ENCODE measurements around the gene ADD3.

The ADD3 gene

GRCh38 chr10:110009736-110010475 lies 2.1 kb downstream of the ADD3 start:
- in situ Hi-C loops (cut with HindIII; ENCODE audit: low sequenced_read_pairs), result loop anchor here (5.0 kb wide), 1 partner anchor 72 kb away; no protein-coding TSS in a partner anchor
- DNase-seq (ENCODE audit: low read depth, low spot score), result no peak
- TF ChIP-seq CTCF (IDR thresholded peaks at IDR 0.05; ENCODE audit: low read depth, low read length), result no peak
- H3K4me3 ChIP-seq (ENCODE audit: low read depth, low read length), result peak overlapping the region; percentile 6

- H3K4me3 ChIP-seq (ENCODE audit: low read depth, low read length), result no peak overlapping the region
- in situ Hi-C loops (cut with HindIII; ENCODE audit: low sequenced_read_pairs), result no loop called here
- TF ChIP-seq CTCF (IDR thresholded peaks at IDR 0.05; ENCODE audit: low read depth, low read length), result no peak
- DNase-seq (ENCODE audit: low read depth, low spot score), result no peak
These were observed 2.9 kb downstream of the ADD3 start for GRCh38 chr10:110010486-110011378.

GRCh38 chr10:110011681-110012080 lies 3.9 kb downstream of the ADD3 start:
- in situ Hi-C loops (cut with HindIII; ENCODE audit: low sequenced_read_pairs), result no loop called here
- TF ChIP-seq CTCF (IDR thresholded peaks at IDR 0.05; ENCODE audit: low read depth, low read length), result no peak
- DNase-seq (ENCODE audit: low read depth, low spot score), result no peak
- H3K4me3 ChIP-seq (ENCODE audit: low read depth, low read length), result no peak overlapping the region

DNA sequence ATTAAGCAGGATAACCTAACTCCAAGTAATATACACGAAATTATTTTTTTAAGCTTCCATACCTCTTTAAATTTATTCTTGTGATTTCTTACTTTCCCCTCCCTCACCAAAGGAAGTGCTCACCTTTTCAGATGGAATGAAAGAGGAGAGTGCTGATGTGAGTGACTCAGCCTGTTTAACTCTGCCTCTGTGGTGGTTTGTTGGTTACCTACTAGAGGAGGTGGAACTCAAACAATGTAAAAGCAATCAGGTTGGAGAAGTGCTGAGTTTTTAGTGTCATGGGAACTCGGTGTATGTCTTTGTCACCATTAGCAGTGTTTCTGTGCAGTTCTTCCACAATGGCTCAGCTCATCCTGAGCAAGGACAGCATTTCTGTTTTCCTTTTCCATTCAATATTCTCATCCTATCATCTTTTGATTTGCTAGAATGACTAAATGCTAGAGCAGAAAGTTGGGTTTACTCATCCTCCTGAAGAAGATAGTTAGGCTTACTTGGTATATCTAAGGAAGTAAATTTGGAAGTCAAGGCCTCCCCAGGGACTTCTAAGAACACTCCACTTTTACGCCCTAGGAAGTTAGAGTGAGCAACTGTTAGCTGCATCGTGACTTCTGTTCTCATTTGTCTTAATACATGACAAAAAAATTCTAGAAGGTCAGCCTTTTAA lies 6.0 kb downstream of the ADD3 start:
- TF ChIP-seq CTCF (IDR thresholded peaks at IDR 0.05; ENCODE audit: low read depth, low read length), result no peak
- DNase-seq (ENCODE audit: low read depth, low spot score), result no peak
- in situ Hi-C loops (cut with HindIII; ENCODE audit: low sequenced_read_pairs), result no loop called here
- H3K4me3 ChIP-seq (ENCODE audit: low read depth, low read length), result no peak overlapping the region

- H3K4me3 ChIP-seq (ENCODE audit: low read depth, low read length), result no peak overlapping the region
- peak; percentile 46 for DNase-seq (ENCODE audit: low read depth, low spot score)
- in situ Hi-C loops (cut with HindIII; ENCODE audit: low sequenced_read_pairs), result no loop called here
- TF ChIP-seq CTCF (IDR thresholded peaks at IDR 0.05; ENCODE audit: low read depth, low read length), result peak; percentile 45
These were observed 8.3 kb downstream of the ADD3 start for GRCh38 chr10:110016039-110016438.

GRCh38 chr10:110017052-110017451 lies 9.3 kb downstream of the ADD3 start:
- in situ Hi-C loops (cut with HindIII; ENCODE audit: low sequenced_read_pairs), result no loop called here
- H3K4me3 ChIP-seq (ENCODE audit: low read depth, low read length), result no peak overlapping the region
- DNase-seq (ENCODE audit: low read depth, low spot score), result no peak
- TF ChIP-seq CTCF (IDR thresholded peaks at IDR 0.05; ENCODE audit: low read depth, low read length), result no peak

Data from astrocyte of the spinal cord (primary cell).